Natural killer cell (primary cell): ENCODE results near the gene ROBO2. TPM values are rescaled to one million over a fixed set of nuclear protein-coding genes. Genes with fewer than 3 reads are reported as not detected.

ENCODE experiments used
- ATAC-seq, 3 donors: fragments of 150-1000 bp in 2 of 3; fragments of 200-7000 bp in 1 of 3; cut with Tn5 transposase; 1 replicate in 1 of 3; 2 replicates in 2 of 3; pipeline ENCODE4 v1.10.0; 2021; ENCODE audit warnings: mild to moderate bottlenecking in 2 of 3, moderate library complexity in 2 of 3
- DNase-seq, 2 donors: peaks; one replicate each; pipeline versions ENCODE4 v3.0.0 to v3.0.0-alpha.2; 2013 to 2021; ENCODE audit warnings: mixed read lengths in 1 of 2
- H3K27ac ChIP-seq: one replicate; pipeline ENCODE4 v1.5.1; 2013; ENCODE audit warnings: mild to moderate bottlenecking, low read length
- H3K27me3 ChIP-seq: one replicate; pipeline ENCODE4 v1.6.1; 2013; ENCODE audit warnings: low read length; ENCODE audit not compliant: control insufficient read depth, insufficient read depth
- H3K36me3 ChIP-seq: one replicate; pipeline ENCODE4 v1.6.1; 2013; ENCODE audit warnings: low read length; ENCODE audit not compliant: control insufficient read depth, insufficient read depth
- H3K4me1 ChIP-seq: one replicate; pipeline ENCODE4 v1.6.1; 2013; ENCODE audit warnings: low read length; ENCODE audit not compliant: control insufficient read depth, insufficient read depth
- H3K4me3 ChIP-seq: one replicate; pipeline ENCODE4 v1.5.1; 2013; ENCODE audit warnings: low read length
- H3K9me3 ChIP-seq: one replicate; pipeline ENCODE4 v1.6.1; 2013; ENCODE audit warnings: low read length; ENCODE audit not compliant: control insufficient read depth, insufficient read depth
- H3K27ac Mint-ChIP-seq, 2 donors: one replicate each; pipeline ENCODE4 v1.8.0; 2022; ENCODE audit warnings: mild to moderate bottlenecking in 2 of 2, mixed read lengths in 2 of 2, moderate library complexity in 1 of 2
- H3K27me3 Mint-ChIP-seq, 2 donors: one replicate each; pipeline ENCODE4 v1.8.0; 2022; ENCODE audit warnings: low read depth in 2 of 2, mixed read lengths in 2 of 2
- H3K36me3 Mint-ChIP-seq: one replicate; pipeline ENCODE4 v1.8.0; 2022; ENCODE audit warnings: mixed read lengths
- H3K4me1 Mint-ChIP-seq, 2 donors: one replicate each; pipeline ENCODE4 v1.8.0; 2022; ENCODE audit warnings: mixed read lengths in 2 of 2
- H3K4me3 Mint-ChIP-seq: one replicate; pipeline ENCODE4 v1.8.0; 2022; ENCODE audit warnings: mild to moderate bottlenecking, moderate library complexity, mixed read lengths
- H3K9me3 Mint-ChIP-seq, 2 donors: one replicate each; pipeline ENCODE4 v1.8.0; 2022; ENCODE audit warnings: mixed read lengths in 2 of 2
- CTCF ChIP-seq: fragments of 200-600 bp; IDR thresholded peaks from one replicate; pipeline ENCODE4 v1.8.0; 2022; ENCODE audit warnings: antibody characterized with exemption
- WGBS: methylation state at CpG from one replicate; pipeline ENCODE4 v1.1.7; 2013; ENCODE audit warnings: missing lambda C conversion rate; ENCODE audit not compliant: insufficient coverage; 5-methylcytosine and 5-hydroxymethylcytosine counted together
- intact Hi-C: fragments of 100-400 bp; cut with micrococcal nuclease; formaldehyde crosslinking; loops from one replicate; pipeline ENCODE4 v1.14.2; 2022
- total RNA-seq, 4 donors: library from RNA; stranded (reverse); fragments of 120-200 nt in 1 of 4; gene quantifications; one replicate each; pipeline versions ENCODE4 v1.2.3 to v1.2.4, GENCODE V29; 2013 to 2022

The ROBO2 gene
- total RNA-seq, 3 donors from 2014 or later (not counting 1 experiment from before 2014, with no cell fraction given): not detected

GRCh38 chr3:77506384-77506783 is 466.5 kb downstream of the ROBO2 start:
- TF ChIP-seq CTCF: no peak
- 75% methylated on average over 2 of the region's 5 CpGs for WGBS
- no peak overlapping the region for H3K4me3 ChIP-seq

GRCh38 chr3:77513542-77513941 is 473.6 kb downstream of the ROBO2 start:
- Mint-ChIP-seq H3K27me3 (no peaks in the 10 kb centered on the region), H3K9me3 (peaks cover 12 to 19% of the 10 kb centered on the region in 2 donors), H3K4me1 (no peaks in the 10 kb centered on the region), H3K36me3 (no peaks in the 10 kb centered on the region), H3K27ac (no peak overlapping the region), H3K4me3 (no peak overlapping the region)
- ATAC-seq (no peak), DNase-seq (no peak)
- H3K4me3 ChIP-seq: no peak overlapping the region
- no peak overlapping the region for H3K27ac ChIP-seq
- H3K36me3 ChIP-seq: no peaks in the 10 kb centered on the region
- TF ChIP-seq CTCF: no peak
- 80% methylated on average over 5 of the region's 5 CpGs for WGBS
- no peaks in the 10 kb centered on the region for H3K4me1 ChIP-seq
- intact Hi-C loops: no loop called here
- no peaks in the 10 kb centered on the region for H3K27me3 ChIP-seq
- peaks cover 8% of the 10 kb centered on the region for H3K9me3 ChIP-seq

More at GRCh38 chr3:77506384-77506783, 466.5 kb downstream of the ROBO2 start:
- Mint-ChIP-seq H3K27me3 (no peaks in the 10 kb centered on the region), H3K9me3 (peaks cover 11 to 17% of the 10 kb centered on the region in 2 donors), H3K4me1 (no peaks in the 10 kb centered on the region), H3K27ac (no peak overlapping the region), H3K4me3 (no peak overlapping the region), H3K36me3 (no peaks in the 10 kb centered on the region)
- DNase-seq: no peak
- Histone ChIP-seq H3K36me3 (no peaks in the 10 kb centered on the region), H3K9me3 (peaks cover 8% of the 10 kb centered on the region), H3K27ac (no peak overlapping the region), H3K4me1 (no peaks in the 10 kb centered on the region), H3K27me3 (no peaks in the 10 kb centered on the region)
- intact Hi-C loops: no loop called here
- no peak for ATAC-seq

- H3K9me3 ChIP-seq: peaks cover 6% of the 10 kb centered on the region
- Mint-ChIP-seq H3K27me3 (no peaks in the 10 kb centered on the region), H3K36me3 (no peaks in the 10 kb centered on the region), H3K4me1 (no peaks in the 10 kb centered on the region), H3K27ac (no peak overlapping the region), H3K4me3 (no peak overlapping the region), H3K9me3 (peaks cover 14 to 21% of the 10 kb centered on the region in 2 donors)
- H3K36me3 ChIP-seq: no peaks in the 10 kb centered on the region
- no peak overlapping the region for H3K4me3 ChIP-seq
- intact Hi-C loops: no loop called here
- H3K4me1 ChIP-seq: no peaks in the 10 kb centered on the region
- no peak for ATAC-seq
- H3K27me3 ChIP-seq: no peaks in the 10 kb centered on the region
- DNase-seq: no peak
- no peak for TF ChIP-seq CTCF
- no peak overlapping the region for H3K27ac ChIP-seq
These were observed 474.9 kb downstream of the ROBO2 start for GRCh38 chr3:77514766-77515165.

- peaks cover 12 to 14% of the 10 kb centered on the region in 2 donors for H3K9me3 Mint-ChIP-seq
- TF ChIP-seq CTCF: no peak
- no peak overlapping the region for H3K4me3 Mint-ChIP-seq
- H3K27ac ChIP-seq: no peak overlapping the region
- H3K4me3 ChIP-seq: no peak overlapping the region
- H3K27ac Mint-ChIP-seq: no peak overlapping the region
- H3K36me3 ChIP-seq: no peaks in the 10 kb centered on the region
- 70% methylated on average over 1 of the region's 3 CpGs for WGBS
- no peaks in the 10 kb centered on the region for H3K9me3 ChIP-seq
- intact Hi-C loops: no loop called here
- ATAC-seq (no peak), DNase-seq (no peak)
- no peaks in the 10 kb centered on the region for H3K4me1 Mint-ChIP-seq
- peaks cover 7% of the 10 kb centered on the region for H3K36me3 Mint-ChIP-seq
- H3K27me3 Mint-ChIP-seq: no peaks in the 10 kb centered on the region
- H3K4me1 ChIP-seq: no peaks in the 10 kb centered on the region
- no peaks in the 10 kb centered on the region for H3K27me3 ChIP-seq
These were observed 484.6 kb downstream of the ROBO2 start for GRCh38 chr3:77524463-77524862.
